ENCODE measurements around the gene RPL6. TPM values are rescaled to one million over a fixed set of nuclear protein-coding genes. Genes with fewer than 3 reads are reported as not detected.
"Not testable (repeated sequence)": the region's sequence is repeated elsewhere in the genome, so short reads cannot be mapped to it uniquely, and the experiment has no call there.

RPL6 gene
- total RNA-seq, 2 experiments from 2014 or later: 1,954 to 1,972 TPM

- Mint-ChIP-seq H3K36me3 (ENCODE audit: low read depth) (peaks cover 25% of the 10 kb centered on the region), H3K4me3 (peak overlapping the region; percentile 91), H3K27ac (peak overlapping the region; percentile 93), H3K27me3 (no peaks in the 10 kb centered on the region), H3K4me1 (ENCODE audit: low read depth) (peaks cover 47% of the 10 kb centered on the region), H3K9me3 (no peaks in the 10 kb centered on the region)
- DNase-seq (peak; percentile 42), ATAC-seq (peak; percentile 54)
- POLR2A ChIA-PET: interaction anchor here (0.6 to 1.4 kb wide), 2 partner anchors 13 to 585 kb away, joined by 3 to 4 read pairs; no protein-coding TSS in a partner anchor
- peak; percentile 15 for TF ChIP-seq CTCF (IDR thresholded peaks at IDR 0.05)
- intact Hi-C loops (cut with micrococcal nuclease): no loop called here
- CTCF ChIA-PET: no interaction called here
These were observed 10.1 kb upstream of the RPL6 start for GRCh38 chr12:112419297-112420133.

DNA sequence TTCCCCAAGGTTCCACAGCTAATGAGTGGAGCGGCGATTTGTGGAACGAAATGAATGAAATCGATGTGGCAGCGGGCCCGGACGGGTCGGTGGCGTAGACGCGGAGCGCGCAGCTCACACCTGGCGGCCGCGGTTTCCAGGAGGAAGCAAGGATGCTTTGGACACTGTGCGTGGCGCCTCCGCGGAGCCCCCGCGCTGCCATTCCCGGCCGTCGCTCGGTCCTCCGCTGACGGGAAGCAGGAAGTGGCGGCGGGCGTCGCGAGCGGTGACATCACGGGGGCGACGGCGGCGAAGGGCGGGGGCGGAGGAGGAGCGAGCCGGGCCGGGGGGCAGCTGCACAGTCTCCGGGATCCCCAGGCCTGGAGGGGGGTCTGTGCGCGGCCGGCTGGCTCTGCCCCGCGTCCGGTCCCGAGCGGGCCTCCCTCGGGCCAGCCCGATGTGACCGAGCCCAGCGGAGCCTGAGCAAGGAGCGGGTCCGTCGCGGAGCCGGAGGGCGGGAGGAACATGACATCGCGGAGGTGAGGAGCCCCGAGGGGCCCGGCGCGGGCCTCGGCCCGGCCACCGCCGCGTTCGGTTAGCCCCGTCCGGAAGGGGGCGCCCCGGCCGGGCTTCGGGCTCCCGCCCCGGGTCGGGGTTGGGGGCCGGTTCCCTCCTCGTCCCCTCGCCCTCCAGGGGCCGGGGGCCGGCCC is 9.3 kb upstream of the RPL6 start, which contains the start of gene PTPN11:
PTPN11 (plus strand) TSS at position 340 of the 689 bp plus-strand sequence; CDS start at position 505, 165 bp downstream.
- Mint-ChIP-seq H3K9me3 (no peaks in the 10 kb centered on the region), H3K27me3 (no peaks in the 10 kb centered on the region), H3K36me3 (ENCODE audit: low read depth) (peaks cover 19% of the 10 kb centered on the region), H3K27ac (peak within 1 kb of the TSS; percentile 96), H3K4me3 (peak within 1 kb of the TSS; percentile 97), H3K4me1 (ENCODE audit: low read depth) (peaks cover 40% of the 10 kb centered on the region)
- POLR2A ChIA-PET: interaction anchor here (0.6 to 1.7 kb wide), 7 partner anchors 12 to 576 kb away, joined by 3 to 5 read pairs (median 3); no protein-coding TSS in a partner anchor
- DNase-seq (peak; percentile 89), ATAC-seq (peak; percentile 82)
- CTCF ChIA-PET: no interaction called here
- TF ChIP-seq CTCF (IDR thresholded peaks at IDR 0.05): peak; percentile 32
- intact Hi-C loops (cut with micrococcal nuclease): no loop called here

- peak; percentile 1 for ATAC-seq
- peak overlapping the region; percentile 97 for H3K4me3 Mint-ChIP-seq
- H3K27ac Mint-ChIP-seq: peak overlapping the region; percentile 96
- H3K4me1 Mint-ChIP-seq (ENCODE audit: low read depth): peaks cover 40% of the 10 kb centered on the region
- peak; percentile 27 for DNase-seq
- H3K9me3 Mint-ChIP-seq: no peaks in the 10 kb centered on the region
- CTCF ChIA-PET: no interaction called here
- H3K36me3 Mint-ChIP-seq (ENCODE audit: low read depth): peaks cover 19% of the 10 kb centered on the region
- intact Hi-C loops (cut with micrococcal nuclease): no loop called here
- no peak for TF ChIP-seq CTCF (IDR thresholded peaks at IDR 0.05)
- POLR2A ChIA-PET: interaction anchor here (0.6 to 1.7 kb wide), 7 partner anchors 12 to 576 kb away, joined by 3 to 5 read pairs (median 3); no protein-coding TSS in a partner anchor
- H3K27me3 Mint-ChIP-seq: no peaks in the 10 kb centered on the region
These were observed 8.8 kb upstream of the RPL6 start for GRCh38 chr12:112418273-112418607.

GRCh38 chr12:112415457-112415856 is 6.1 kb upstream of the RPL6 start:
- CTCF ChIA-PET: interaction anchor here (1.3 kb wide), 1 partner anchor 217 kb away, joined by 3 read pairs; no protein-coding TSS in a partner anchor
- H3K36me3 Mint-ChIP-seq (ENCODE audit: low read depth); H3K9me3 Mint-ChIP-seq; H3K27me3 Mint-ChIP-seq; DNase-seq; POLR2A ChIA-PET; ATAC-seq; H3K4me3 Mint-ChIP-seq; H3K27ac Mint-ChIP-seq; intact Hi-C loops (cut with micrococcal nuclease): not testable (repeated sequence)
- peaks cover 20% of the 10 kb centered on the region for H3K4me1 Mint-ChIP-seq (ENCODE audit: low read depth)

DNA sequence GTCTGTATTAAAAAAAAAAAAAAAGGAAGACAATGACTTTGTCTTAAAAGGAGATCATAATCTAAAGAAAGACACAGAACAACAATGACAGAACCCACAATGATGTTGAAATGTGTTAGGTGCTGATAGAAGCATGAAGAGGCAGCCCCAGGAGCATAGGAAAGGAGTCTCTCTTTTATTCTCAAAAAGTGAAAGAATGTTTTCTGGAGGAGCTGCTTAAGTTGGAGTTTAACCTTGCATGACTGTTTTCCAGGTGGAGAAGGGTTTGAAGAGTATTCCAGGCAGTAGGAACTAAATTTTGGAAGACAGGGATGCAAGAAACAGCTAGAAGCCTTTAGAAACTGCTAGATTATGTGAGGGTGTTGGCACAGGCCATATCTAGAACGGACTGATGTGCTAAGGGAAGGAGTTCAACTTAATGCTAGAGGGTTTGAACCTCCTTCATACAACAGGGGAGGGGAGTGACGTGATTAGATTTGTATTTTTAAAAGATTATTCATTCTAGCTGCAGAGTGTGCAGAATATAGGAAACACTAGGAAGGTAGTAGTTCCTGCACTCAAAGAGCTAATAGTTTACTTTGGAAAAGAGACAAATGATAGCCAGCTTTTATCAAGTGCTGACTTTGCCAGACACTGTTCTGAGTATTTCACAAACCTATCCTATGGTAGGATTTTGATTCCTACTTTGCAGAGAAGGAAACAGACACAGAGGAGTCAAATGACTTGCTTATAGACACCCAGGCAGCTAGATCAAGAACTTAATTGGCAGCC is 4.6 kb upstream of the RPL6 start:
- ATAC-seq (no peak), DNase-seq (no peak)
- intact Hi-C loops (cut with micrococcal nuclease): no loop called here
- H3K27me3 Mint-ChIP-seq: no peaks in the 10 kb centered on the region
- peaks cover 6% of the 10 kb centered on the region for H3K36me3 Mint-ChIP-seq (ENCODE audit: low read depth)
- H3K4me3 Mint-ChIP-seq: no peak overlapping the region
- POLR2A ChIA-PET: no interaction called here
- H3K9me3 Mint-ChIP-seq: no peaks in the 10 kb centered on the region
- peaks cover 13% of the 10 kb centered on the region for H3K4me1 Mint-ChIP-seq (ENCODE audit: low read depth)
- H3K27ac Mint-ChIP-seq: no peak overlapping the region
- CTCF ChIA-PET: interaction anchor here (1.3 kb wide), 4 partner anchors 27 to 283 kb away, joined by 3 to 4 read pairs (median 3); no protein-coding TSS in a partner anchor
- TF ChIP-seq CTCF (IDR thresholded peaks at IDR 0.05): no peak
